HepG2 (cell line): Measurements from ENCODE around the gene KLF3. TPM values are rescaled to one million over a fixed set of nuclear protein-coding genes. Genes with fewer than 3 reads are reported as not detected.
A peak's percentile ranks its signal among the peaks of the same experiment; 100 is the strongest.

Experiments
- ARID5B ChIP-seq: IDR thresholded peaks from 2 replicates; pipeline ENCODE4 v1.4.0; 2020; ENCODE audit warnings: mild to moderate bottlenecking, missing genetic modification reagents
- ATF3 ChIP-seq: sonication (generic); formaldehyde crosslinking; IDR thresholded peaks from 2 replicates; pipeline ENCODE4 v1.4.0; 2020; ENCODE audit warnings: missing genetic modification reagents
- FOXA3 ChIP-seq: IDR thresholded peaks from 2 replicates; pipeline ENCODE4 v1.6.1; 2016; ENCODE audit warnings: missing genetic modification reagents, missing compliant biosample characterization
- FOXC1 ChIP-seq: sonication (generic); formaldehyde crosslinking; IDR thresholded peaks from 2 replicates; pipeline ENCODE4 v1.8.0; 2022; ENCODE audit warnings: mild to moderate bottlenecking, missing genetic modification reagents, borderline replicate concordance
- GATAD2A ChIP-seq: IDR thresholded peaks from 2 replicates; pipeline ENCODE4 v1.6.1; 2016
- MAFK ChIP-seq, 2 experiments: IDR thresholded peaks in 1 of 2; conservative IDR thresholded peaks in 1 of 2; 2 replicates each; pipeline ENCODE4 v1.6.1; 2011; ENCODE audit warnings: improper control_type of control experiment in 2 of 2, low read length in 2 of 2
- MXD1 ChIP-seq: sonication (generic); formaldehyde crosslinking; IDR thresholded peaks from 2 replicates; pipeline ENCODE4 v1.4.0; 2020; ENCODE audit warnings: mild to moderate bottlenecking, missing genetic modification reagents
- NFIC ChIP-seq: IDR thresholded peaks from 2 replicates; pipeline ENCODE4 v1.6.1; 2012; ENCODE audit warnings: mild to moderate bottlenecking, low read length, inconsistent platforms
- PBX2 ChIP-seq: IDR thresholded peaks from 2 replicates; pipeline ENCODE4 v1.6.1; 2016; ENCODE audit warnings: control low read depth
- PHB2 ChIP-seq: fragments of 450-650 bp; IDR thresholded peaks from 2 replicates; pipeline ENCODE4 v1.6.1; 2018; ENCODE audit not compliant: partially characterized antibody
- RAD21 ChIP-seq: fragments of 450-650 bp; formaldehyde crosslinking; IDR thresholded peaks from 2 replicates; pipeline ENCODE4 v1.5.0; 2020; ENCODE audit warnings: mild to moderate bottlenecking
- SNAI1 ChIP-seq: sonication (generic); formaldehyde crosslinking; IDR thresholded peaks from 2 replicates; pipeline ENCODE4 v1.5.0; 2020; ENCODE audit warnings: mild to moderate bottlenecking, missing genetic modification reagents, borderline replicate concordance
- TGIF2 ChIP-seq: IDR thresholded peaks from 2 replicates; pipeline ENCODE4 v1.6.1; 2016; ENCODE audit warnings: control low read depth, missing compliant biosample characterization
- TRIM22 ChIP-seq: fragments of 450-650 bp; IDR thresholded peaks from 2 replicates; pipeline ENCODE4 v1.6.1; 2017
- ZFP36 ChIP-seq: fragments of 150-350 bp; IDR thresholded peaks from 2 replicates; pipeline ENCODE4 v1.6.1; 2018; ENCODE audit warnings: borderline replicate concordance, low read length, low read depth; ENCODE audit not compliant: partially characterized antibody
- ZKSCAN8 ChIP-seq: IDR thresholded peaks from 2 replicates; pipeline ENCODE4 v1.6.1; 2016; ENCODE audit warnings: borderline replicate concordance, missing genetic modification reagents, missing compliant biosample characterization
- ZMAT3 ChIP-seq: sonication (generic); formaldehyde crosslinking; conservative IDR thresholded peaks from 2 replicates; pipeline ENCODE4 v1.7.0; 2021; ENCODE audit warnings: missing genetic modification reagents
- ZNF232 ChIP-seq: sonication (generic); formaldehyde crosslinking; IDR thresholded peaks from 2 replicates; pipeline ENCODE4 v1.4.0; 2020; ENCODE audit warnings: missing genetic modification reagents, borderline replicate concordance
- ZNF44 ChIP-seq: sonication (generic); formaldehyde crosslinking; IDR thresholded peaks from 2 replicates; pipeline ENCODE4 v1.5.1; 2020; ENCODE audit warnings: mild to moderate bottlenecking, missing genetic modification reagents
- ZNF552 ChIP-seq: sonication (generic); formaldehyde crosslinking; IDR thresholded peaks from 2 replicates; pipeline ENCODE4 v1.9.0; 2022; ENCODE audit warnings: missing genetic modification reagents, mild to moderate bottlenecking, borderline replicate concordance
- ZNF629 ChIP-seq: sonication (generic); formaldehyde crosslinking; conservative IDR thresholded peaks from 2 replicates; pipeline ENCODE4 v1.5.0; 2020; ENCODE audit warnings: missing genetic modification reagents
- polyA plus RNA-seq, 8 experiments: library from polyadenylated mRNA; depleted of rRNA in 3 of 8; stranded (reverse) in 7 of 8; unstranded in 1 of 8; fragments of >200 nt; fragmentation: Illumina TruSeq in 4 of 8; extraction: Trizol in 4 of 8; gene quantifications; 2 replicates each; pipeline versions ENCODE4 v1.2.1 to v1.2.3, GENCODE V29; 2011 to 2016; ENCODE audit warnings: low read depth in 4 of 8, missing spikeins in 1 of 8, mixed read lengths in 1 of 8; ENCODE audit not compliant: insufficient read depth in 1 of 8
- total RNA-seq, 5 experiments: library from RNA; depleted of rRNA; stranded (reverse); fragments of >200 nt; fragmentation: Illumina TruSeq; extraction: Trizol; gene quantifications; 2 replicates each; pipeline ENCODE4 v1.2.3, GENCODE V29; 2016; ENCODE audit warnings: low read depth in 1 of 5

Gene KLF3
- total and polyA plus RNA-seq, 2 of the 13 experiments (the other 11 are each of a cell fraction or from before 2014, with no cell fraction given), result 29.1 to 37.8 TPM

GRCh38 chr4:38675146-38676121, 11.4 kb downstream of the KLF3 start (continued):
- TF ChIP-seq ARID5B (CRISPR knock-in tag), result peak; percentile 33; the same call in 1 of the 2 replicates
- TF ChIP-seq ZNF552 (CRISPR knock-in tag), result no peak
- TF ChIP-seq MXD1 (CRISPR knock-in tag), result no peak
- TF ChIP-seq TGIF2 (CRISPR knock-in tag), result no peak
- peak; percentile 19; the same call in 1 of the 2 replicates for TF ChIP-seq NFIC
- no peak for TF ChIP-seq ATF3 (CRISPR knock-in tag)
- no peak for TF ChIP-seq ZMAT3 (CRISPR knock-in tag)
- TF ChIP-seq ZFP36, result peak; percentile 17
- no peak for TF ChIP-seq FOXC1 (CRISPR knock-in tag)
- TF ChIP-seq GATAD2A, result peak; percentile 55; the same call in 1 of the 2 replicates
- TF ChIP-seq MAFK (conservative IDR thresholded peaks at IDR 0.05 in 1 of 2, IDR thresholded peaks at IDR 0.05 in 1 of 2; ENCODE audit: low read length in 2 of 2), result no peak
- peak; percentile 20; the same call in 1 of the 2 replicates for TF ChIP-seq FOXA3 (CRISPR knock-in tag)
- 0 out of 2 replicates have a peak, but pooled peaks have one; percentile 36 for TF ChIP-seq PBX2 (CRISPR knock-in tag)
- TF ChIP-seq ZNF44 (CRISPR knock-in tag), result no peak
- TF ChIP-seq ZKSCAN8 (CRISPR knock-in tag), result peak; percentile 31; the same call in 1 of the 2 replicates
- peak; percentile 88 for TF ChIP-seq RAD21 (CRISPR knock-in tag)
- TF ChIP-seq ZNF629 (CRISPR knock-in tag), result no peak
- TF ChIP-seq TRIM22, result no peak
- no peak for TF ChIP-seq PHB2
- no peak for TF ChIP-seq ZNF232 (CRISPR knock-in tag)
- TF ChIP-seq SNAI1, result no peak
- TF ChIP-seq, all 625 proteins: peak for 21
